GM19035 (cell line): ENCODE results near the gene INHBC.
A peak's percentile ranks its signal among the peaks of the same experiment; 100 is the strongest.

ENCODE experiments used
- ATAC-seq: cut with Tn5 transposase; IDR thresholded peaks from one replicate; pipeline ENCODE4 v1.9.1; 2021; ENCODE audit not compliant: unreplicated experiment

Gene INHBC

GRCh38 chr12:57467212-57467874 lies 32.8 kb downstream of the INHBC start:
- no peak for ATAC-seq

GRCh38 chr12:57467915-57468314 lies 33.3 kb downstream of the INHBC start:
- ATAC-seq: no peak

GRCh38 chr12:57469296-57470164 lies 34.9 kb downstream of the INHBC start:
- ATAC-seq: no peak

- no peak for ATAC-seq
Measured at GRCh38 chr12:57470286-57470969, 35.8 kb downstream of the INHBC start.

GRCh38 chr12:57470970-57471656 lies 36.5 kb downstream of the INHBC start:
- no peak for ATAC-seq

- ATAC-seq: no peak
Measured at GRCh38 chr12:57471661-57472060, 37.1 kb downstream of the INHBC start.

GRCh38 chr12:57472391-57472790 lies 37.8 kb downstream of the INHBC start:
- no peak for ATAC-seq

- no peak for ATAC-seq
Measured at GRCh38 chr12:57473392-57473791, 38.8 kb downstream of the INHBC start.

GRCh38 chr12:57473886-57474285 lies 39.3 kb downstream of the INHBC start:
- ATAC-seq: no peak

- no peak for ATAC-seq
Measured at GRCh38 chr12:57474430-57474829, 39.8 kb downstream of the INHBC start.

GRCh38 chr12:57474862-57475261 lies 40.3 kb downstream of the INHBC start:
- no peak for ATAC-seq

- peak; percentile 2 for ATAC-seq
Measured at GRCh38 chr12:57475271-57476161, 40.9 kb downstream of the INHBC start.

- peak; percentile 38 for ATAC-seq
Measured at GRCh38 chr12:57476162-57476992, 41.8 kb downstream of the INHBC start.

- ATAC-seq: no peak
Measured at GRCh38 chr12:57476993-57477709, 42.6 kb downstream of the INHBC start.

- ATAC-seq: peak; percentile 35
Measured at GRCh38 chr12:57477710-57478681, 43.4 kb downstream of the INHBC start.

GRCh38 chr12:57479043-57479375 lies 44.4 kb downstream of the INHBC start:
- no peak for ATAC-seq

- ATAC-seq: peak; percentile 36
Measured at GRCh38 chr12:57479376-57480115, 45.0 kb downstream of the INHBC start, which contains the start of gene ARHGAP9. ARHGAP9 (minus strand) TSS chr12:57479866; CDS start chr12:57479406, 460 bp downstream.
